SK-N-SH (cell line): ENCODE measurements around the gene KMT5C. TPM values are rescaled to one million over a fixed set of nuclear protein-coding genes. Genes with fewer than 3 reads are reported as not detected.

Experiments used
- CTCF ChIA-PET: fragments of 300-600, 350-600 bp; formaldehyde crosslinking; extraction: SDS; loops from one replicate; lab custom pipeline; 2021; lab: Yijun Ruan, JAX
- POLR2A ChIA-PET: fragments of 350-600 bp; sonication (Branson Sonifier 250); formaldehyde crosslinking; extraction: SDS; loops from one replicate; lab custom pipeline; 2020; ENCODE audit warnings: antibody characterized with exemption, inconsistent platforms; lab: Yijun Ruan, JAX
- DNase-seq: peaks from one replicate; pipeline ENCODE4 v3.0.0; 2012
- H2AFZ ChIP-seq: fragments of 200-600 bp; sonication (generic); 2 replicates; pipeline ENCODE4 v1.8.1; 2016; ENCODE audit warnings: antibody characterized with exemption, mild to moderate bottlenecking, low read depth
- H3F3A ChIP-seq: fragments of 200-600 bp; sonication (generic); replicated peaks from 2 replicates; pipeline ENCODE3; 2016; ENCODE audit warnings: antibody characterized with exemption, mild to moderate bottlenecking; ENCODE audit not compliant: insufficient read depth
- H3K27ac ChIP-seq, 2 experiments: fragments of 200-500 bp in 1 of 2; fragments of 200-600 bp in 1 of 2; sonication (Bioruptor generic) in 1 of 2; sonication (generic), shearing (Covaris generic) in 1 of 2; 2 replicates each; pipeline versions ENCODE4 v1.5.1 to v1.6.1; 2014 to 2016; ENCODE audit warnings: low read depth in 2 of 2, inconsistent platforms in 1 of 2, low read length in 1 of 2, mild to moderate bottlenecking in 1 of 2, mixed read lengths in 1 of 2
- H3K27me3 ChIP-seq: fragments of 200-600 bp; sonication (generic), shearing (Covaris generic); 2 replicates; pipeline ENCODE4 v1.6.1; 2016; ENCODE audit warnings: mixed run types; ENCODE audit not compliant: insufficient read depth
- H3K36me3 ChIP-seq, 2 experiments: fragments of 200-500 bp in 1 of 2; fragments of 200-600 bp in 1 of 2; sonication (Bioruptor generic) in 1 of 2; sonication (generic) in 1 of 2; replicated peaks in 1 of 2; 2 replicates each; pipeline versions ENCODE3 to v1.5.1; 2014 to 2016; ENCODE audit warnings: low read length in 1 of 2, mild to moderate bottlenecking in 1 of 2; ENCODE audit not compliant: insufficient read depth in 2 of 2, control insufficient read depth in 1 of 2
- H3K4me1 ChIP-seq, 2 experiments: fragments of 200-500 bp in 1 of 2; fragments of 200-600 bp in 1 of 2; sonication (Bioruptor generic) in 1 of 2; sonication (generic), shearing (Covaris generic) in 1 of 2; 2 replicates each; pipeline versions ENCODE4 v1.5.1 to v1.6.1; 2014 to 2016; ENCODE audit warnings: low read depth in 1 of 2, low read length in 1 of 2, mixed run types in 1 of 2; ENCODE audit not compliant: insufficient read depth in 2 of 2, control insufficient read depth in 1 of 2
- H3K4me2 ChIP-seq: fragments of 200-600 bp; sonication (generic), shearing (Covaris generic); 2 replicates; pipeline ENCODE4 v1.6.1; 2017; ENCODE audit warnings: mixed run types
- H3K4me3 ChIP-seq, 2 experiments: fragments of 200-500 bp in 1 of 2; fragments of 200-600 bp in 1 of 2; sonication (Bioruptor generic) in 1 of 2; sonication (generic), shearing (Covaris generic) in 1 of 2; 2 replicates each; pipeline versions ENCODE4 v1.5.1 to v1.8.1; 2014 to 2016; ENCODE audit warnings: low read depth in 2 of 2, inconsistent platforms in 1 of 2, low read length in 1 of 2, mild to moderate bottlenecking in 1 of 2, mixed read lengths in 1 of 2, moderate library complexity in 1 of 2
- H3K79me2 ChIP-seq: fragments of 200-600 bp; sonication (generic); 2 replicates; pipeline ENCODE4 v1.8.1; 2017; ENCODE audit warnings: mild to moderate bottlenecking; ENCODE audit not compliant: insufficient read depth
- H3K9ac ChIP-seq: fragments of 200-600 bp; sonication (generic); 2 replicates; pipeline ENCODE4 v1.6.1; 2017; ENCODE audit warnings: mixed run types
- H3K9me2 ChIP-seq: fragments of 200-600 bp; sonication (generic); 2 replicates; pipeline ENCODE4 v1.6.1; 2017; ENCODE audit warnings: mixed run types
- H3K9me3 ChIP-seq: fragments of 200-600 bp; sonication (generic); 2 replicates; pipeline ENCODE4 v1.6.1; 2017; ENCODE audit warnings: mixed run types, mild to moderate bottlenecking, moderate library complexity
- H4K20me1 ChIP-seq: fragments of 200-600 bp; sonication (generic); 2 replicates; pipeline ENCODE4 v1.6.1; 2017; ENCODE audit warnings: mild to moderate bottlenecking, mixed run types; ENCODE audit not compliant: insufficient read depth
- CTCF ChIP-seq: fragments of 200-600 bp; sonication (generic); IDR thresholded peaks from 2 replicates; pipeline ENCODE4 v1.6.1; 2017; ENCODE audit warnings: antibody characterized with exemption, mild to moderate bottlenecking, moderate library complexity
- EP300 ChIP-seq, 2 experiments: IDR thresholded peaks; 2 replicates each; pipeline versions ENCODE4 v1.4.0 to v1.6.1; 2012; ENCODE audit warnings: borderline replicate concordance in 1 of 2, low read depth in 1 of 2, low read length in 1 of 2
- EZH2phosphoT487 ChIP-seq: fragments of 200-600 bp; sonication (generic); IDR thresholded peaks from 2 replicates; pipeline ENCODE4 v1.6.1; 2017; ENCODE audit warnings: low read depth, mixed run types, mild to moderate bottlenecking, antibody characterized with exemption, moderate library complexity, borderline replicate concordance
- FOXJ3 ChIP-seq: sonication (generic); formaldehyde crosslinking; IDR thresholded peaks from 2 replicates; pipeline ENCODE4 v1.5.1; 2020; ENCODE audit warnings: mild to moderate bottlenecking, missing genetic modification reagents
- GATA2 ChIP-seq: sonication (generic); formaldehyde crosslinking; IDR thresholded peaks from 2 replicates; pipeline ENCODE4 v1.5.0; 2020; ENCODE audit warnings: mild to moderate bottlenecking, missing genetic modification reagents
- IRF3 ChIP-seq: fragments of 150-350 bp; IDR thresholded peaks from 2 replicates; pipeline ENCODE4 v1.6.1; 2016; ENCODE audit warnings: mild to moderate bottlenecking, low read depth, low read length
- MAX ChIP-seq: IDR thresholded peaks from 2 replicates; pipeline ENCODE4 v1.4.0; 2012; ENCODE audit warnings: low read depth
- MXI1 ChIP-seq: IDR thresholded peaks from 2 replicates; pipeline ENCODE4 v1.6.1; 2012; ENCODE audit warnings: mild to moderate bottlenecking, low read depth, low read length, improper control_type of control experiment
- RCOR1 ChIP-seq: fragments of 150-350 bp; IDR thresholded peaks from 2 replicates; pipeline ENCODE4 v1.6.1; 2017; ENCODE audit warnings: antibody characterized with exemption, low read length
- SMC3 ChIP-seq: IDR thresholded peaks from 2 replicates; pipeline ENCODE4 v1.6.1; 2012; ENCODE audit warnings: low read depth, low read length, improper control_type of control experiment
- USF2 ChIP-seq: fragments of 150-350 bp; IDR thresholded peaks from 2 replicates; pipeline ENCODE4 v1.6.1; 2017; ENCODE audit warnings: antibody characterized with exemption, low read length, low read depth, borderline replicate concordance
- WGBS: methylation state at CpG from one replicate; pipeline ENCODE4 v1.1.6; 2017; ENCODE audit warnings: low lambda C conversion rate; 5-methylcytosine and 5-hydroxymethylcytosine counted together
- polyA plus RNA-seq, 3 experiments: library from polyadenylated mRNA; depleted of rRNA; stranded (reverse); fragments of >200 nt; gene quantifications; 2 replicates each; pipeline ENCODE4 v1.2.3, GENCODE V29; 2012

The KMT5C gene
- polyA plus RNA-seq, 1 of the 3 experiments (the other 2 are of a cell fraction), result 14.0 TPM

DNA sequence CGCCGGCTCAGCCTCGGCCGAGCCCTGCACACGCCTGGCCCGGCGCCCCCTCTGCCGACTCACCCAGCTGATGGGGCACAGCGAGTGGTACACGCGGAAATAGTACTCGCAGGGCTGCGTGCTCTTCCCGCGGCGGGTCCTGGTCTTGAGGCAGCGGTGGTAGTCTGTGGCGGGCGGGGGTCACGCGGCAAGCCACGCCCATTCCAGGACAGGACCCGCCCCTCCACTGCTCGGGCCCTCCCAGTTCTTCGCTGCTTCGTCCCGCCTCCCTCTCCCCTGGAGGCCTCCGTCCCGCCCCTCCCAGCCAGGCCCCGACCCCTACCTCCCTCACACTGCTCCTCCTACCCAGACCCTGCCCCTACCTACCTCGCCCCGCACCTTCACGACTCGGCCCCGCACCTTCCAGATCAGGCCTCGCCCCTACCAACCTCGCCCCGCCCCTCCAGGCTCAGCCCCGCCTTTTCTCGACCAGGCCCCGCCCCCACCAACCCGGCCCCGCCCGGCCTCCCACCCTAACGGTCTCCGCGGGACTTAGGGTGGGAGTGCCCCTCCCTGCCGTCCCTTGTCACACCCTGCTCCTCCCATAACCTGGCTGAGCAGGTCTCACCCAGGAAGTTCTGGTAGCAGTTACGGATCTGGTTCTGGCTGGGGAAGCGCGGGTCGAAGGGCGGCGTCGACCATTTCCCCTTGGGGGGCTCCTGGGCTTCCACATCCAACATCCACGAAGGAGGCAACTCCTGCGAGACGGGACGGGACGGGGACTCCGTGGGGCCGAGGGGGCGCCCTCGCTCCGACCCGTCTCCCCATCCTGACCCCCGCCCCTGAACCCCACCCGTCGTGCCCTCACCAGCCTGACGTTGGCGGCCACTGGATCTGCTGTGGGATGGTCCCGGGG, 14.4 kb downstream of the KMT5C start:
- H3K36me3 ChIP-seq, result no peaks in the 10 kb centered on the region
- DNase-seq, result peak; percentile 97
- peaks cover 10% of the 10 kb centered on the region for H3F3A ChIP-seq
- peaks cover 38% of the 10 kb centered on the region for H3K27me3 ChIP-seq
- POLR2A ChIA-PET, result interaction anchor here (1.6 to 1.7 kb wide), 2 partner anchors 15 to 30 kb away, joined by 5 to 7 read pairs; partner anchors contain the start of genes KMT5C and TMEM238
- no peaks in the 10 kb centered on the region for H3K9me3 ChIP-seq
- 2% methylated on average over 49 of the region's 72 CpGs for WGBS
- TF ChIP-seq MAX, result peak; percentile 19; the same call in 1 of the 2 replicates
- TF ChIP-seq MXI1, result 0 out of 2 replicates have a peak, but pooled peaks have one; percentile 24
- TF ChIP-seq SMC3, result no peak
- H3K79me2 ChIP-seq, result no peaks in the 10 kb centered on the region
- peaks cover 0 to 17% of the 10 kb centered on the region in 2 experiments; a peak in 1 of 4 replicates for H3K4me1 ChIP-seq
- no peak overlapping the region for H3K27ac ChIP-seq
- H2AFZ ChIP-seq, result no peak overlapping the region; the same call in 1 of the 2 replicates
- CTCF ChIA-PET, result interaction anchor here (1.0 to 2.5 kb wide), 3 partner anchors 10 to 52 kb away, joined by 3 to 9 read pairs (median 8); no protein-coding TSS in a partner anchor
- peak overlapping the region; percentile 49 to 59 for H3K4me3 ChIP-seq
- no peaks in the 10 kb centered on the region for H4K20me1 ChIP-seq
- no peak overlapping the region for H3K9ac ChIP-seq
- H3K9me2 ChIP-seq, result no peaks in the 10 kb centered on the region
- H3K4me2 ChIP-seq, result peak overlapping the region; percentile 95

- Histone ChIP-seq H4K20me1 (no peaks in the 10 kb centered on the region), H3K4me3 (peak within 1 kb of the TSS; percentile 49 to 59), H3K27me3 (peaks cover 38% of the 10 kb centered on the region), H3K9me2 (no peaks in the 10 kb centered on the region), H3K4me1 (peaks cover 0 to 21% of the 10 kb centered on the region in 2 experiments; a peak in 1 of 4 replicates), H3F3A (peaks cover 9% of the 10 kb centered on the region), H3K36me3 (no peaks in the 10 kb centered on the region), H3K27ac (no peak within 1 kb of the TSS), H3K9me3 (no peaks in the 10 kb centered on the region), H3K4me2 (peak within 1 kb of the TSS; percentile 95), H3K9ac (no peak within 1 kb of the TSS), H3K79me2 (no peaks in the 10 kb centered on the region), H2AFZ (no peak within 1 kb of the TSS; the same call in 1 of the 2 replicates)
- POLR2A ChIA-PET, result interaction anchor here (1.2 kb wide), 1 partner anchor 15 kb away, joined by 4 read pairs; no protein-coding TSS in a partner anchor
- 18% methylated on average over 11 of the region's 43 CpGs for WGBS
- DNase-seq, result peak; percentile 70
- CTCF ChIA-PET, result interaction anchor here (1.0 to 2.6 kb wide), 3 partner anchors 29 to 64 kb away, joined by 4 to 8 read pairs (median 8); partner anchors contain the start of gene TMEM238
- TF ChIP-seq RCOR1 (no peak), GATA2 (CRISPR knock-in tag) (no peak), FOXJ3 (CRISPR knock-in tag) (no peak), CTCF (no peak), SMC3 (no peak), USF2 (no peak), EP300 (IDR thresholded peaks at IDR 0.05; ENCODE audit: borderline replicate concordance in 1 of 2, low read depth in 1 of 2, low read length in 1 of 2) (no peak), EZH2phosphoT487 (no peak), IRF3 (no peak)
Measured at GRCh38 chr19:55354698-55355212, 15.1 kb downstream of the KMT5C start, which contains the start of gene COX6B2. Gene COX6B2 (minus strand): TSS chr19:55354719. CDS start chr19:55354521, 198 bp downstream.
